Keratinocyte (primary cell): Measurements from ENCODE around the gene KCNMB3. TPM values are rescaled to one million over a fixed set of nuclear protein-coding genes. Genes with fewer than 3 reads are reported as not detected.

Source experiments
- DNase-seq: peaks from one replicate; pipeline ENCODE4 v3.0.0-alpha.2; 2011; ENCODE audit warnings: low read depth, missing footprints, low spot score
- FAIRE-seq: peaks from 2 replicates; lab custom pipeline; 2011; peaks lifted over from hg19 to GRCh38; lab: Jason Lieb, UNC
- H2AFZ ChIP-seq: 2 replicates; pipeline ENCODE4 v1.6.0; 2012; ENCODE audit warnings: low read length, control low read depth, inconsistent platforms; ENCODE audit not compliant: control insufficient read depth
- H3K27ac ChIP-seq: 2 replicates; pipeline ENCODE4 v1.5.1; 2011; ENCODE audit warnings: low read length; ENCODE audit not compliant: control insufficient read depth, insufficient read depth
- H3K27me3 ChIP-seq: 3 replicates; pipeline ENCODE4 v1.6.0; 2011; ENCODE audit warnings: low read length; ENCODE audit not compliant: control insufficient read depth, insufficient read depth; ENCODE audit errors: extremely low read depth
- H3K36me3 ChIP-seq, 2 experiments: 2 replicates in 1 of 2; 3 replicates in 1 of 2; pipeline ENCODE4 v1.5.1; 2011; ENCODE audit warnings: low read length in 2 of 2, mild to moderate bottlenecking in 1 of 2; ENCODE audit not compliant: control insufficient read depth in 2 of 2, insufficient read depth in 2 of 2; ENCODE audit errors: extremely low read depth in 1 of 2
- H3K4me1 ChIP-seq: 3 replicates; pipeline ENCODE4 v1.5.1; 2011; ENCODE audit warnings: low read length; ENCODE audit not compliant: control insufficient read depth, insufficient read depth; ENCODE audit errors: extremely low read depth
- H3K4me2 ChIP-seq: 3 replicates; pipeline ENCODE4 v1.6.0; 2011; ENCODE audit warnings: low read depth, low read length; ENCODE audit not compliant: control insufficient read depth, insufficient read depth; ENCODE audit errors: extremely low read depth
- H3K4me3 ChIP-seq, 3 experiments: fragments of 200-600 bp in 1 of 3; sonication (generic) in 1 of 3; 2 replicates in 2 of 3; 3 replicates in 1 of 3; pipeline ENCODE4 v1.5.1; 2011 to 2016; ENCODE audit warnings: low read length in 3 of 3, mild to moderate bottlenecking in 3 of 3, control low read depth in 2 of 3, inconsistent platforms in 1 of 3, low read depth in 1 of 3, mixed read lengths in 1 of 3, mixed run types in 1 of 3, moderate library complexity in 1 of 3; ENCODE audit not compliant: control insufficient read depth in 2 of 3, insufficient read depth in 2 of 3; ENCODE audit errors: extremely low read depth in 1 of 3
- H3K79me2 ChIP-seq: 2 replicates; pipeline ENCODE4 v1.6.0; 2012; ENCODE audit warnings: low read length; ENCODE audit not compliant: control insufficient read depth, insufficient read depth
- H3K9ac ChIP-seq: 3 replicates; pipeline ENCODE4 v1.6.0; 2011; ENCODE audit warnings: low read length; ENCODE audit not compliant: control insufficient read depth, insufficient read depth; ENCODE audit errors: extremely low read depth
- H3K9me1 ChIP-seq: 3 replicates; pipeline ENCODE4 v1.6.0; 2011; ENCODE audit warnings: low read length; ENCODE audit not compliant: control insufficient read depth, insufficient read depth; ENCODE audit errors: extremely low read depth
- H3K9me3 ChIP-seq: 2 replicates; pipeline ENCODE4 v1.5.1; 2012; ENCODE audit warnings: low read depth, low read length; ENCODE audit not compliant: control insufficient read depth
- H4K20me1 ChIP-seq: 3 replicates; pipeline ENCODE4 v1.6.0; 2011; ENCODE audit warnings: low read length; ENCODE audit not compliant: control insufficient read depth, insufficient read depth; ENCODE audit errors: extremely low read depth
- EZH2 ChIP-seq: IDR thresholded peaks from one replicate; pipeline ENCODE4 v1.6.1; 2012; ENCODE audit warnings: inconsistent platforms, mild to moderate bottlenecking, low read length, moderate library complexity
- dilution Hi-C: fragments of 300-500 bp; cut with MboI; formaldehyde crosslinking; loops from one replicate; pipeline ENCODE4 v1.7.0; 2020; ENCODE audit warnings: low sequenced_read_pairs; ENCODE audit not compliant: extremely low pct_ligation_motif_present
- polyA plus RNA-seq, 5 experiments: library from polyadenylated mRNA; depleted of rRNA in 3 of 5; stranded (reverse) in 3 of 5; stranded (forward) in 1 of 5; unstranded in 1 of 5; fragments of >200 nt; gene quantifications; 1 replicate in 1 of 5; 2 replicates in 3 of 5; 3 replicates in 1 of 5; pipeline versions ENCODE4 v1.2.1 to v1.2.3, GENCODE V29; 2011 to 2012; ENCODE audit warnings: missing spikeins in 2 of 5, low read depth in 1 of 5, low replicate concordance in 1 of 5
- TF ChIP-seq, protein P1 (sequence below), 3 experiments: IDR thresholded peaks in 1 of 3; conservative IDR thresholded peaks in 1 of 3; optimal IDR thresholded peaks in 1 of 3; 2 replicates in 2 of 3; 3 replicates in 1 of 3; pipeline versions ENCODE3 to v1.5.1; 2011; ENCODE audit warnings: low read length in 3 of 3, mild to moderate bottlenecking in 3 of 3, moderate library complexity in 2 of 3, control low read depth in 1 of 3, inconsistent platforms in 1 of 3; ENCODE audit not compliant: insufficient read depth in 2 of 3; ENCODE audit errors: extremely low read depth in 1 of 3

KCNMB3 gene
- polyA plus RNA-seq, 1 donor (not counting 4 experiments of a cell fraction or from before 2014, with no cell fraction given) = 1.00 TPM

DNA sequence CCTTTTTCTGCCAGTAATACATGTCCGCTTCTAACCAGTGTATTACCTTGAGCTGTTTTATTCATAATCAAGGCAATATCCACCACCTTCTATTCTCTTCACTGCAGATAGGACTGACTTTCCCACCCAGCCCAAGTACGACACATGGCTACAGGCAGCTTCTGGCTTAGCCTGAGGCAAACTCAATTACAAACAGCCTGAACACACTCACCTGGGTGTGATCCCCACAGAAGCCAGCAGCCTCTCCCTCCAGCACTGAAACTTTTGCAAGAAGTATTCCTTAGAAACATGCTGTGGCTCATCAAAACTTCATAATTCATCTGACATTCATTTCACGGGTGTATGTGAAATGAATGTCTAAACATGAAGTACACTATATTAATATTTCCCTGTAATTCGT is 13.5 kb upstream of the KCNMB3 start:
- H3K4me2 ChIP-seq = no peak overlapping the region
- dilution Hi-C loops = no loop called here
- no peak overlapping the region for H2AFZ ChIP-seq
- H3K79me2 ChIP-seq = no peaks in the 10 kb centered on the region
- H3K9me3 ChIP-seq = peaks cover 2% of the 10 kb centered on the region
- H3K9ac ChIP-seq = no peak overlapping the region
- H3K27ac ChIP-seq = no peak overlapping the region
- H3K27me3 ChIP-seq = no peaks in the 10 kb centered on the region
- H3K4me3 ChIP-seq = no peak overlapping the region
- no peaks in the 10 kb centered on the region for H4K20me1 ChIP-seq
- no peaks in the 10 kb centered on the region for H3K4me1 ChIP-seq
- FAIRE-seq (no peak), DNase-seq (no peak)
- TF ChIP-seq, protein P1, sequence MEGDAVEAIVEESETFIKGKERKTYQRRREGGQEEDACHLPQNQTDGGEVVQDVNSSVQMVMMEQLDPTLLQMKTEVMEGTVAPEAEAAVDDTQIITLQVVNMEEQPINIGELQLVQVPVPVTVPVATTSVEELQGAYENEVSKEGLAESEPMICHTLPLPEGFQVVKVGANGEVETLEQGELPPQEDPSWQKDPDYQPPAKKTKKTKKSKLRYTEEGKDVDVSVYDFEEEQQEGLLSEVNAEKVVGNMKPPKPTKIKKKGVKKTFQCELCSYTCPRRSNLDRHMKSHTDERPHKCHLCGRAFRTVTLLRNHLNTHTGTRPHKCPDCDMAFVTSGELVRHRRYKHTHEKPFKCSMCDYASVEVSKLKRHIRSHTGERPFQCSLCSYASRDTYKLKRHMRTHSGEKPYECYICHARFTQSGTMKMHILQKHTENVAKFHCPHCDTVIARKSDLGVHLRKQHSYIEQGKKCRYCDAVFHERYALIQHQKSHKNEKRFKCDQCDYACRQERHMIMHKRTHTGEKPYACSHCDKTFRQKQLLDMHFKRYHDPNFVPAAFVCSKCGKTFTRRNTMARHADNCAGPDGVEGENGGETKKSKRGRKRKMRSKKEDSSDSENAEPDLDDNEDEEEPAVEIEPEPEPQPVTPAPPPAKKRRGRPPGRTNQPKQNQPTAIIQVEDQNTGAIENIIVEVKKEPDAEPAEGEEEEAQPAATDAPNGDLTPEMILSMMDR (optimal IDR thresholded peaks at IDR 0.05 in 1 of 3, IDR thresholded peaks at IDR 0.05 in 1 of 3, conservative IDR thresholded peaks at IDR 0.05 in 1 of 3; ENCODE audit: extremely low read depth in 1 of 3, insufficient read depth in 2 of 3, low read length in 3 of 3) = no peak
- no peak for TF ChIP-seq EZH2
- H3K36me3 ChIP-seq = no peaks in the 10 kb centered on the region
- no peaks in the 10 kb centered on the region for H3K9me1 ChIP-seq

- no peaks in the 10 kb centered on the region for H3K9me1 ChIP-seq
- dilution Hi-C loops = no loop called here
- H4K20me1 ChIP-seq = no peaks in the 10 kb centered on the region
- TF ChIP-seq, protein P1 (optimal IDR thresholded peaks at IDR 0.05 in 1 of 3, IDR thresholded peaks at IDR 0.05 in 1 of 3, conservative IDR thresholded peaks at IDR 0.05 in 1 of 3; ENCODE audit: extremely low read depth in 1 of 3, insufficient read depth in 2 of 3, low read length in 3 of 3) = no peak
- TF ChIP-seq EZH2 = no peak
- peaks cover 2% of the 10 kb centered on the region for H3K9me3 ChIP-seq
- H3K36me3 ChIP-seq = no peaks in the 10 kb centered on the region
- H3K4me3 ChIP-seq = no peak overlapping the region
- no peak overlapping the region for H3K27ac ChIP-seq
- no peaks in the 10 kb centered on the region for H3K79me2 ChIP-seq
- no peak overlapping the region for H3K9ac ChIP-seq
- H3K4me2 ChIP-seq = no peak overlapping the region
- FAIRE-seq (no peak), DNase-seq (no peak)
- no peaks in the 10 kb centered on the region for H3K4me1 ChIP-seq
- no peak overlapping the region for H2AFZ ChIP-seq
- no peaks in the 10 kb centered on the region for H3K27me3 ChIP-seq
Observed at GRCh38 chr3:179263134-179263533, 12.2 kb upstream of the KCNMB3 start.
